GM12878 (cell line): ENCODE data around the gene YKT6. TPM values are rescaled to one million over a fixed set of nuclear protein-coding genes. Genes with fewer than 3 reads are reported as not detected.

Experiments used
- ATAC-seq: fragments of 200-7000 bp; cut with Tn5 transposase; 3 replicates; pipeline ENCODE4 v1.9.1; 2020; ENCODE audit warnings: mild to moderate bottlenecking, moderate library complexity
- BruUV-seq: library from RNA; stranded (reverse); fragments of 400-500 nt; replicated peaks from 2 replicates; lab custom pipeline; 2021; lab: Mats Ljungman, UMichigan
- CTCF ChIA-PET: fragments of 300-600 bp; sonication (Branson Sonifier 250); formaldehyde crosslinking; extraction: SDS; loops from one replicate; lab custom pipeline; 2021; ENCODE audit warnings: inconsistent platforms; lab: Yijun Ruan, JAX
- POLR2A ChIA-PET: fragments of 350-600 bp; formaldehyde crosslinking; extraction: SDS; loops from one replicate; lab custom pipeline; 2021; ENCODE audit warnings: inconsistent platforms; lab: Charles Lee
- RAD21 ChIA-PET: fragments of 300-600 bp; sonication (Branson Sonifier 250); formaldehyde crosslinking; loops from one replicate; lab custom pipeline; 2023; ENCODE audit warnings: antibody characterized with exemption; ENCODE audit not compliant: unreplicated experiment; lab: Charles Lee
- SMC1A ChIA-PET: fragments of 300-600 bp; sonication (Branson Sonifier 250); formaldehyde crosslinking; loops from one replicate; lab custom pipeline; 2023; ENCODE audit not compliant: unreplicated experiment, uncharacterized antibody; lab: Charles Lee
- DNase-seq: peaks from one replicate; pipeline ENCODE4 v3.0.0-alpha.2; 2011; ENCODE audit warnings: low read depth, low spot score
- FAIRE-seq: peaks from 3 replicates; lab custom pipeline; 2011; peaks lifted over from hg19 to GRCh38; lab: Jason Lieb, UNC
- H2AFZ ChIP-seq: 2 replicates; pipeline ENCODE4 v1.6.0; 2011; ENCODE audit warnings: low read depth, low read length, control low read depth; ENCODE audit not compliant: control insufficient read depth
- H3K27ac ChIP-seq: 2 replicates; pipeline ENCODE4 v1.5.1; 2011; ENCODE audit warnings: control low read depth; ENCODE audit not compliant: control insufficient read depth, insufficient read depth
- H3K27me3 ChIP-seq, 2 experiments: replicated peaks in 1 of 2; 2 replicates each; pipeline versions ENCODE4 v1.6.0 to v1.6.1; 2011; ENCODE audit warnings: low read length in 1 of 2; ENCODE audit not compliant: control insufficient read depth in 2 of 2, insufficient read depth in 2 of 2
- H3K36me3 ChIP-seq, 2 experiments: 2 replicates each; pipeline ENCODE4 v1.5.1; 2011; ENCODE audit warnings: low read length in 1 of 2; ENCODE audit not compliant: control insufficient read depth in 2 of 2, insufficient read depth in 2 of 2
- H3K4me1 ChIP-seq: 2 replicates; pipeline ENCODE4 v1.6.1; 2011; ENCODE audit warnings: mild to moderate bottlenecking, low read length, moderate library complexity, mixed read lengths; ENCODE audit not compliant: control insufficient read depth, insufficient read depth
- H3K4me2 ChIP-seq: 2 replicates; pipeline ENCODE4 v1.6.0; 2011; ENCODE audit warnings: control low read depth; ENCODE audit not compliant: control insufficient read depth, insufficient read depth
- H3K4me3 ChIP-seq: fragments of 200-600 bp; sonication (generic); 2 replicates; pipeline ENCODE4 v1.5.1; 2016
- H3K79me2 ChIP-seq: 2 replicates; pipeline ENCODE4 v1.6.0; 2011; ENCODE audit warnings: low read length; ENCODE audit not compliant: control insufficient read depth, insufficient read depth
- H3K9ac ChIP-seq: 2 replicates; pipeline ENCODE4 v1.8.0; 2011; ENCODE audit warnings: low read length, control low read depth, mixed read lengths; ENCODE audit not compliant: control insufficient read depth, insufficient read depth
- H3K9me3 ChIP-seq: replicated peaks from 3 replicates; pipeline ENCODE4 v1.5.1; 2011; ENCODE audit warnings: mild to moderate bottlenecking, low read length; ENCODE audit not compliant: control insufficient read depth, insufficient read depth
- H4K20me1 ChIP-seq: 2 replicates; pipeline ENCODE4 v1.6.0; 2011; ENCODE audit not compliant: control insufficient read depth, insufficient read depth
- BACH1 ChIP-seq: fragments of 450-650 bp; IDR thresholded peaks from 2 replicates; pipeline ENCODE4 v1.6.1; 2017; ENCODE audit warnings: mild to moderate bottlenecking, borderline replicate concordance
- BHLHE40 ChIP-seq, 2 experiments: fragments of 450-650 bp in 1 of 2; IDR thresholded peaks; 2 replicates each; pipeline ENCODE4 v1.6.1; 2011 to 2017; ENCODE audit warnings: low read depth in 2 of 2, borderline replicate concordance in 1 of 2, improper control_type of control experiment in 1 of 2, low read length in 1 of 2, mild to moderate bottlenecking in 1 of 2
- BRCA1 ChIP-seq: IDR thresholded peaks from 2 replicates; pipeline ENCODE4 v1.6.1; 2011; ENCODE audit warnings: low read depth, low read length, improper control_type of control experiment
- CBFB ChIP-seq: IDR thresholded peaks from 2 replicates; pipeline ENCODE4 v1.6.1; 2016; ENCODE audit warnings: antibody characterized with exemption, low read depth
- ETV6 ChIP-seq, 2 experiments: fragments of 450-650 bp in 1 of 2; IDR thresholded peaks in 1 of 2; conservative IDR thresholded peaks in 1 of 2; 2 replicates each; pipeline ENCODE4 v1.6.1; 2014; ENCODE audit warnings: antibody characterized with exemption in 1 of 2, borderline replicate concordance in 1 of 2, low read depth in 1 of 2, mild to moderate bottlenecking in 1 of 2, moderate library complexity in 1 of 2
- GATAD2B ChIP-seq: fragments of 450-650 bp; conservative IDR thresholded peaks from 2 replicates; pipeline ENCODE4 v1.6.1; 2017; ENCODE audit warnings: low read depth, mild to moderate bottlenecking, moderate library complexity
- HDAC2 ChIP-seq: fragments of 200-600 bp; sonication (generic); IDR thresholded peaks from 2 replicates; pipeline ENCODE4 v1.6.1; 2017
- RAD21 ChIP-seq: IDR thresholded peaks from 2 replicates; pipeline ENCODE4 v1.6.1; 2011; ENCODE audit warnings: mild to moderate bottlenecking, low read depth, low read length, moderate library complexity; ENCODE audit not compliant: insufficient read depth
- ZNF217 ChIP-seq: fragments of 450-650 bp; IDR thresholded peaks from 2 replicates; pipeline ENCODE4 v1.6.1; 2017; ENCODE audit warnings: antibody characterized with exemption, mild to moderate bottlenecking
- WGBS: methylation state at CpG from one replicate; pipeline ENCODE4 v1.1.6; 2016; ENCODE audit warnings: low lambda C conversion rate; ENCODE audit not compliant: insufficient replicate concordance, insufficient coverage; ENCODE audit errors: missing lambda C conversion rate; 5-methylcytosine and 5-hydroxymethylcytosine counted together
- in situ Hi-C: fragments of 300-500 bp; cut with MboI; formaldehyde crosslinking; loops from 9 replicates; pipeline ENCODE4 v1.14.3; 2018; ENCODE audit warnings: mixed read lengths
- intact Hi-C: fragments of 100-400 bp; cut with micrococcal nuclease; formaldehyde crosslinking; loops from one replicate; pipeline ENCODE4 v1.14.2; 2022; ENCODE audit not compliant: unreplicated experiment
- polyA plus RNA-seq, 11 experiments: library from polyadenylated mRNA; depleted of rRNA in 4 of 11; unstranded in 6 of 11; stranded (reverse) in 5 of 11; fragments of >200 nt; fragmentation: Nextera tagmentation in 4 of 11; fragmentation: Illumina TruSeq in 1 of 11; extraction: Ambion mirVana in 4 of 11; extraction: Trizol in 1 of 11; gene quantifications; 1 replicate in 1 of 11; 2 replicates in 10 of 11; pipeline versions ENCODE4 v1.2.1 to v1.2.3, GENCODE V29; 2011 to 2016; ENCODE audit warnings: inconsistent platforms in 2 of 11, missing spikeins in 2 of 11, low read depth in 1 of 11
- total RNA-seq, 4 experiments: library from RNA; depleted of rRNA in 3 of 4; stranded (reverse); fragments of >200 nt in 3 of 4; fragmentation: Illumina TruSeq in 1 of 4; extraction: Trizol in 1 of 4; gene quantifications; 2 replicates each; pipeline versions ENCODE4 v1.2.1 to v1.2.3, GENCODE V29; 2013 to 2021
- TF ChIP-seq, protein P1 (sequence below): fragments of 450-650 bp; IDR thresholded peaks from 2 replicates; pipeline ENCODE4 v1.6.1; 2017; ENCODE audit warnings: mild to moderate bottlenecking

YKT6 gene
- total and polyA plus RNA-seq, 10 of the 15 experiments (the other 5 are each of a cell fraction or from before 2014, with no cell fraction given): 1.7 to 95.2 (median 70.5) TPM

- no TSS peak for BruUV-seq
These were observed 39.6 kb downstream of the YKT6 start for GRCh38 chr7:44240376-44240775.

DNA sequence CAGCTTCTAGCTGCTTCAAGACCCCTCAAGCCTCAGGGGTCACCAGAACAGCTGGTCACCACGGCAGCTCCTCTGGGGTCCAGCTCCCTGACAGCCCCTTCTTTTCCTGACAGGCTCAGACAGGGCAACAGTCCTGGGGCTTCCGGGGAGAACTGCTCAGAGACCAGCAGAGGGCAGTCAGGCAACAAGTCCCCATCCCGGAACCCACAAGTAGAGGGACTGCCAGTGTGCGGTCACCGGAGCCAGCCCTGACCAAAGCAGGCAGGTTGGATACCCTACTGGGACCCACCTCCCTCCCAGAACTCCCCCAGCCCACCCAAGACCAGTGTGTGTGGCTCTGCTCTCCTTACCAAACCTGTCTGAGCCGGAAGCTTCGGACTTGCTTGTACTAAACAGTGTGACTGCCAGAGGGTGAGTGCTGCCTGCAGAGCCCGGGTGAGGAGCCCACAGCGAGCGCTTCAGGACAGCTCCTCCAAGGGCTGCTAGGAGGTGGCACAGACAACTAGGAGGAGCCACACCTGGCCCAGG, 40.3 kb downstream of the YKT6 start:
- Histone ChIP-seq H3K27ac (no peak overlapping the region), H3K4me1 (no peaks in the 10 kb centered on the region), H4K20me1 (no peaks in the 10 kb centered on the region), H3K9me3 (no peaks in the 10 kb centered on the region), H3K36me3 (no peaks in the 10 kb centered on the region), H3K4me3 (no peak overlapping the region), H3K4me2 (0 out of 2 replicates have a peak overlapping the region, but pooled peaks have one; percentile 19), H3K9ac (no peak overlapping the region), H3K79me2 (no peaks in the 10 kb centered on the region), H2AFZ (peak overlapping the region; percentile 75), H3K27me3 (no peaks in the 10 kb centered on the region; a peak in 1 of 4 replicates)
- SMC1A ChIA-PET: interaction anchor here (0.7 to 2.7 kb wide), 16 partner anchors 17 to 324 kb away, joined by 3 to 12 read pairs (median 3); partner anchors contain the start of gene NUDCD3
- WGBS: 6% methylated on average over 10 of the region's 10 CpGs
- CTCF ChIA-PET: interaction anchor here (0.5 to 6.0 kb wide), 54 partner anchors 10 to 340 kb away, joined by 3 to 41 read pairs (median 3); partner anchors contain the start of gene NUDCD3
- RAD21 ChIA-PET: interaction anchor here (0.6 to 2.7 kb wide), 21 partner anchors 17 to 324 kb away, joined by 3 to 30 read pairs (median 4); partner anchors contain the start of gene NUDCD3
- in situ Hi-C loops (no loop called here), intact Hi-C loops (loop anchor here (1.0 to 5.0 kb wide), 4 partner anchors 66 to 324 kb away; no protein-coding TSS in a partner anchor)
- no TSS peak for BruUV-seq
- POLR2A ChIA-PET: no interaction called here
- FAIRE-seq (peak; percentile 74), ATAC-seq (peak; percentile 95), DNase-seq (peak; percentile 27)
- TF ChIP-seq RAD21 (peak; percentile 82), BACH1 (no peak), CBFB (peak; percentile 27; the same call in 1 of the 2 replicates), ETV6 (conservative IDR thresholded peaks at IDR 0.05 in 1 of 2, IDR thresholded peaks at IDR 0.05 in 1 of 2; ENCODE audit: borderline replicate concordance in 1 of 2, low read depth in 1 of 2) (no peak), ZNF217 (no peak), BRCA1 (no peak)
- TF ChIP-seq, protein P1, sequence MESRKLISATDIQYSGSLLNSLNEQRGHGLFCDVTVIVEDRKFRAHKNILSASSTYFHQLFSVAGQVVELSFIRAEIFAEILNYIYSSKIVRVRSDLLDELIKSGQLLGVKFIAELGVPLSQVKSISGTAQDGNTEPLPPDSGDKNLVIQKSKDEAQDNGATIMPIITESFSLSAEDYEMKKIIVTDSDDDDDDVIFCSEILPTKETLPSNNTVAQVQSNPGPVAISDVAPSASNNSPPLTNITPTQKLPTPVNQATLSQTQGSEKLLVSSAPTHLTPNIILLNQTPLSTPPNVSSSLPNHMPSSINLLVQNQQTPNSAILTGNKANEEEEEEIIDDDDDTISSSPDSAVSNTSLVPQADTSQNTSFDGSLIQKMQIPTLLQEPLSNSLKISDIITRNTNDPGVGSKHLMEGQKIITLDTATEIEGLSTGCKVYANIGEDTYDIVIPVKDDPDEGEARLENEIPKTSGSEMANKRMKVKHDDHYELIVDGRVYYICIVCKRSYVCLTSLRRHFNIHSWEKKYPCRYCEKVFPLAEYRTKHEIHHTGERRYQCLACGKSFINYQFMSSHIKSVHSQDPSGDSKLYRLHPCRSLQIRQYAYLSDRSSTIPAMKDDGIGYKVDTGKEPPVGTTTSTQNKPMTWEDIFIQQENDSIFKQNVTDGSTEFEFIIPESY: no peak

More at GRCh38 chr7:44240376-44240775, 39.6 kb downstream of the YKT6 start:
- H3K27me3 ChIP-seq: no peaks in the 10 kb centered on the region; a peak in 1 of 4 replicates
- H3K27ac ChIP-seq: no peak overlapping the region
- 41% methylated on average over 16 of the region's 16 CpGs for WGBS
- intact Hi-C loops (loop anchor here (2.0 to 5.0 kb wide), 2 partner anchors 66 to 132 kb away; no protein-coding TSS in a partner anchor), in situ Hi-C loops (no loop called here)
- no peak overlapping the region for H3K4me3 ChIP-seq
- TF ChIP-seq GATAD2B (no peak), HDAC2 (no peak), BHLHE40 (IDR thresholded peaks at IDR 0.05; ENCODE audit: borderline replicate concordance in 1 of 2, low read depth in 2 of 2, low read length in 1 of 2) (no peak)
- no peak for ATAC-seq
- no peaks in the 10 kb centered on the region for H3K4me1 ChIP-seq
- no peaks in the 10 kb centered on the region for H4K20me1 ChIP-seq
- CTCF ChIA-PET: interaction anchor here (0.5 to 6.0 kb wide), 45 partner anchors 9 to 340 kb away, joined by 3 to 41 read pairs (median 3); partner anchors contain the start of gene NUDCD3
- RAD21 ChIA-PET: interaction anchor here (0.6 to 2.7 kb wide), 16 partner anchors 18 to 325 kb away, joined by 3 to 30 read pairs (median 4); partner anchors contain the start of gene NUDCD3
- H3K79me2 ChIP-seq: no peaks in the 10 kb centered on the region
- SMC1A ChIA-PET: interaction anchor here (0.6 to 2.7 kb wide), 12 partner anchors 18 to 325 kb away, joined by 3 to 12 read pairs (median 3); partner anchors contain the start of gene NUDCD3
- POLR2A ChIA-PET: no interaction called here
- no peaks in the 10 kb centered on the region for H3K36me3 ChIP-seq
- H2AFZ ChIP-seq: no peak overlapping the region
- H3K9ac ChIP-seq: no peak overlapping the region
- FAIRE-seq: no peak
- no peak for DNase-seq
- no peak overlapping the region for H3K4me2 ChIP-seq
- H3K9me3 ChIP-seq: no peaks in the 10 kb centered on the region
